HEK293 (cell line): ENCODE data around the gene PRPF40B.

Experiments
- CTCF ChIA-PET: fragments of 350-600 bp; formaldehyde crosslinking; extraction: SDS; loops from one replicate; lab custom pipeline; 2021; ENCODE audit warnings: antibody characterized with exemption; lab: Yijun Ruan, JAX
- POLR2A ChIA-PET: fragments of 300-600 bp; formaldehyde crosslinking; extraction: SDS; loops from one replicate; lab custom pipeline; 2020; ENCODE audit warnings: antibody characterized with exemption, inconsistent platforms; lab: Yijun Ruan, JAX
- H3K27ac ChIP-seq: fragments of 200-500 bp; sonication (Bioruptor generic); 2 replicates; pipeline ENCODE4 v1.5.1; 2014; ENCODE audit warnings: low read depth, low read length, control low read depth, inconsistent platforms; ENCODE audit errors: extremely low read depth
- H3K36me3 ChIP-seq, 2 experiments: fragments of 200-500 bp in 1 of 2; sonication (Bioruptor generic) in 1 of 2; 1 replicate in 1 of 2; 2 replicates in 1 of 2; pipeline ENCODE4 v1.5.1; 2014 to 2017; ENCODE audit warnings: inconsistent platforms in 2 of 2, low read length in 2 of 2; ENCODE audit not compliant: control insufficient read depth in 2 of 2, insufficient read depth in 1 of 2
- H3K4me1 ChIP-seq: fragments of 200-500 bp; sonication (Bioruptor generic); 2 replicates; pipeline ENCODE4 v1.5.1; 2014; ENCODE audit warnings: mild to moderate bottlenecking, low read length, inconsistent platforms; ENCODE audit not compliant: control insufficient read depth, insufficient read depth
- H3K4me3 ChIP-seq: 2 replicates; pipeline ENCODE4 v1.5.1; 2011; ENCODE audit warnings: low read depth, mild to moderate bottlenecking, control low read depth, low read length, moderate library complexity
- H3K9me3 ChIP-seq: fragments of 200-500 bp; sonication (Bioruptor generic); 2 replicates; pipeline ENCODE4 v1.5.1; 2014; ENCODE audit warnings: low read depth, low read length, inconsistent platforms; ENCODE audit not compliant: control insufficient read depth, insufficient read depth
- GFI1B ChIP-seq: fragments of 450-650 bp; formaldehyde crosslinking; IDR thresholded peaks from 2 replicates; pipeline ENCODE4 v1.5.1; 2016; ENCODE audit warnings: missing biosample characterization, missing genetic modification characterization
- GLI2 ChIP-seq: fragments of 450-650 bp; formaldehyde crosslinking; IDR thresholded peaks from 2 replicates; pipeline ENCODE4; 2017; ENCODE audit warnings: missing biosample characterization, missing genetic modification characterization, low read depth, borderline replicate concordance
- ZEB2 ChIP-seq: fragments of 450-650 bp; formaldehyde crosslinking; IDR thresholded peaks from 2 replicates; pipeline ENCODE4 v1.5.1; 2016; ENCODE audit warnings: missing biosample characterization, missing genetic modification characterization
- ZNF19 ChIP-seq: fragments of 450-650 bp; formaldehyde crosslinking; IDR thresholded peaks from 2 replicates; pipeline ENCODE4; 2016; ENCODE audit warnings: missing biosample characterization, missing genetic modification characterization, low read depth
- ZNF266 ChIP-seq: fragments of 450-650 bp; formaldehyde crosslinking; IDR thresholded peaks from 2 replicates; pipeline ENCODE4 v1.5.1; 2016; ENCODE audit warnings: missing biosample characterization, missing genetic modification characterization, low read depth
- ZNF292 ChIP-seq: fragments of 450-650 bp; formaldehyde crosslinking; IDR thresholded peaks from 2 replicates; pipeline ENCODE4 v1.5.1; 2016; ENCODE audit warnings: low read depth, missing biosample characterization, missing genetic modification characterization, borderline replicate concordance
- ZNF350 ChIP-seq: fragments of 450-650 bp; formaldehyde crosslinking; IDR thresholded peaks from 2 replicates; pipeline ENCODE4 v1.5.0; 2017; ENCODE audit warnings: missing biosample characterization, mild to moderate bottlenecking, missing genetic modification characterization
- ZNF366 ChIP-seq: fragments of 450-650 bp; formaldehyde crosslinking; conservative IDR thresholded peaks from 2 replicates; pipeline ENCODE4 v1.5.1; 2016; ENCODE audit warnings: missing biosample characterization, missing genetic modification characterization
- ZNF391 ChIP-seq: fragments of 450-650 bp; formaldehyde crosslinking; IDR thresholded peaks from 2 replicates; pipeline ENCODE4 v1.5.1; 2016; ENCODE audit warnings: low read depth, missing biosample characterization, missing genetic modification characterization, borderline replicate concordance
- ZNF473 ChIP-seq: fragments of 450-650 bp; formaldehyde crosslinking; IDR thresholded peaks from 2 replicates; pipeline ENCODE4 v1.5.1; 2017; ENCODE audit warnings: missing biosample characterization, missing genetic modification characterization
- ZNF560 ChIP-seq: fragments of 450-650 bp; formaldehyde crosslinking; IDR thresholded peaks from 2 replicates; pipeline ENCODE4 v1.5.1; 2017; ENCODE audit warnings: missing biosample characterization, missing genetic modification characterization, borderline replicate concordance
- ZNF629 ChIP-seq: fragments of 450-650 bp; formaldehyde crosslinking; IDR thresholded peaks from 2 replicates; pipeline ENCODE4 v1.5.1; 2017; ENCODE audit warnings: missing biosample characterization, missing genetic modification characterization
- ZNF664 ChIP-seq: fragments of 450-650 bp; formaldehyde crosslinking; IDR thresholded peaks from 2 replicates; pipeline ENCODE4 v1.5.1; 2016; ENCODE audit warnings: missing biosample characterization, missing genetic modification characterization
- TF ChIP-seq, protein P1 (sequence below): fragments of 450-650 bp; formaldehyde crosslinking; IDR thresholded peaks from 2 replicates; pipeline ENCODE4 v1.5.1; 2016; ENCODE audit warnings: missing biosample characterization, missing genetic modification characterization
- TF ChIP-seq, protein P2 (sequence below): fragments of 450-650 bp; formaldehyde crosslinking; IDR thresholded peaks from 2 replicates; pipeline ENCODE4 v1.5.1; 2016; ENCODE audit warnings: missing biosample characterization, missing genetic modification characterization
- TF ChIP-seq, protein P3 (sequence below): fragments of 450-650 bp; IDR thresholded peaks from 2 replicates; pipeline ENCODE4 v1.5.1; 2018; ENCODE audit warnings: missing biosample characterization, missing genetic modification characterization

Gene PRPF40B

GRCh38 chr12:49588281-49588680, 35.1 kb upstream of the PRPF40B start:
- TF ChIP-seq, protein P1, sequence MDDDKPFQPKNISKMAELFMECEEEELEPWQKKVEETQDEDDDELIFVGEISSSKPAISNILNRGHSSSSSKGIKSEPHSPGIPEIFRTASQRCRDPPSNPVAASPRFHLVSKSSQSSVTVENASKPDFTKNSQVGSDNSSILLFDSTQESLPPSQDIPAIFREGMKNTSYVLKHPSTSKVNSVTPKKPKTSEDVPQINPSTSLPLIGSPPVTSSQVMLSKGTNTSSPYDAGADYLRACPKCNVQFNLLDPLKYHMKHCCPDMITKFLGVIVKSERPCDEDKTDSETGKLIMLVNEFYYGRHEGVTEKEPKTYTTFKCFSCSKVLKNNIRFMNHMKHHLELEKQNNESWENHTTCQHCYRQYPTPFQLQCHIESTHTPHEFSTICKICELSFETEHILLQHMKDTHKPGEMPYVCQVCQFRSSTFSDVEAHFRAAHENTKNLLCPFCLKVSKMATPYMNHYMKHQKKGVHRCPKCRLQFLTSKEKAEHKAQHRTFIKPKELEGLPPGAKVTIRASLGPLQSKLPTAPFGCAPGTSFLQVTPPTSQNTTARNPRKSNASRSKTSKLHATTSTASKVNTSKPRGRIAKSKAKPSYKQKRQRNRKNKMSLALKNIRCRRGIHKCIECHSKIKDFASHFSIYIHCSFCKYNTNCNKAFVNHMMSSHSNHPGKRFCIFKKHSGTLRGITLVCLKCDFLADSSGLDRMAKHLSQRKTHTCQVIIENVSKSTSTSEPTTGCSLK: no peak
- no peak for TF ChIP-seq ZNF366 (tag by site-specific recombination)
- TF ChIP-seq ZNF292 (tag by site-specific recombination): no peak
- TF ChIP-seq ZNF473 (tag by site-specific recombination): no peak
- no peak for TF ChIP-seq ZNF664 (tag by site-specific recombination)
- ChIA-PET POLR2A (no interaction called here), CTCF (interaction anchor here (1.3 kb wide), 1 partner anchor 64 kb away, joined by 4 read pairs; no protein-coding TSS in a partner anchor)
- H3K36me3 ChIP-seq: peaks cover 0 to 20% of the 10 kb centered on the region in 2 experiments; a peak in 2 of 3 replicates
- H3K9me3 ChIP-seq: no peaks in the 10 kb centered on the region
- H3K4me3 ChIP-seq: no peak overlapping the region
- no peak overlapping the region for H3K27ac ChIP-seq
- no peaks in the 10 kb centered on the region for H3K4me1 ChIP-seq

DNA sequence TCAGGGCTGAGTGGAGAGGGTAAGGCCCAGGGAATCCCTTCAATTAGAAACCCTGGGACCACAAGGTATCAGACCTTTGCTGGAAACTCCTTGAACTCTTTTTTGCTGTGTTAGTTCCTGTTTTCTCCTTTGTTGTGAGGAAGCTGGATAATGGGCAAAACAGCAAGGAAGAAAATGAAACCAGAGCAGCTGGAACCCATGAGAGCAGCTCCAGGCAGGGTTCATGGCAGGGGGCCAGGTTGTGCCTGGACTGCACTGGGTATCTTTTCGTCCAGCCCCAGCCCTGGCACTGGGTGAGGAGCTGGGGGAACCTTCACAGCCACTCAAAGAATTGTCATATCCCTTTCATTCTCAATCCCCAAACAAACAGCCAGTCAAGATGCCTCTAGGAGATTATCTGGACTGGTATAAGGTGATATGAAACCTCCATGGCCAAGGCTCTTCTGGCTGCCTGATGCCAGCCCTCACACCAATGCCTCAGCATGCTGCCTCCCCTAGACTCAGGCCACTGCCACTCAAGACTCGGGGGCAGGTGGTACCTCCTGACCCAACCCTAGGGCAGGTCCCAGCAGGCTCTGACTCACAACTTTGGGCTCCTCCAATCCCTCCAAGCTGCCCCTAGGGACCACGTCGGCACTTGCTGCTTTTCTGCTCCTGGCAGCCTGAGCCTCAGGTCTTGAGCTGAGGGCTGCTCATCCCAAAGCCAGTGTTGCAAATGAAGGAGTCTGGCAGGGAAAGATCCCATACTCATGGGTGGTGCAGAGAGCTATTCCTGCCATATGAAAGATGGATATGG, 34.4 kb upstream of the PRPF40B start:
- POLR2A ChIA-PET: no interaction called here
- Histone ChIP-seq H3K27ac (no peak overlapping the region), H3K4me1 (no peaks in the 10 kb centered on the region), H3K4me3 (no peak overlapping the region), H3K36me3 (peaks cover 0 to 13% of the 10 kb centered on the region in 2 experiments; a peak in 2 of 3 replicates), H3K9me3 (no peaks in the 10 kb centered on the region)
- TF ChIP-seq ZNF629 (tag by site-specific recombination) (no peak), ZNF19 (tag by site-specific recombination) (no peak), ZNF350 (no peak), GLI2 (tag by site-specific recombination) (no peak), ZNF391 (tag by site-specific recombination) (no peak), GFI1B (no peak), ZNF560 (tag by site-specific recombination) (no peak), ZEB2 (no peak), ZNF266 (tag by site-specific recombination) (no peak)
- TF ChIP-seq, protein P2, sequence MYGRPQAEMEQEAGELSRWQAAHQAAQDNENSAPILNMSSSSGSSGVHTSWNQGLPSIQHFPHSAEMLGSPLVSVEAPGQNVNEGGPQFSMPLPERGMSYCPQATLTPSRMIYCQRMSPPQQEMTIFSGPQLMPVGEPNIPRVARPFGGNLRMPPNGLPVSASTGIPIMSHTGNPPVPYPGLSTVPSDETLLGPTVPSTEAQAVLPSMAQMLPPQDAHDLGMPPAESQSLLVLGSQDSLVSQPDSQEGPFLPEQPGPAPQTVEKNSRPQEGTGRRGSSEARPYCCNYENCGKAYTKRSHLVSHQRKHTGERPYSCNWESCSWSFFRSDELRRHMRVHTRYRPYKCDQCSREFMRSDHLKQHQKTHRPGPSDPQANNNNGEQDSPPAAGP (tag by site-specific recombination): no peak
- TF ChIP-seq, protein P3, sequence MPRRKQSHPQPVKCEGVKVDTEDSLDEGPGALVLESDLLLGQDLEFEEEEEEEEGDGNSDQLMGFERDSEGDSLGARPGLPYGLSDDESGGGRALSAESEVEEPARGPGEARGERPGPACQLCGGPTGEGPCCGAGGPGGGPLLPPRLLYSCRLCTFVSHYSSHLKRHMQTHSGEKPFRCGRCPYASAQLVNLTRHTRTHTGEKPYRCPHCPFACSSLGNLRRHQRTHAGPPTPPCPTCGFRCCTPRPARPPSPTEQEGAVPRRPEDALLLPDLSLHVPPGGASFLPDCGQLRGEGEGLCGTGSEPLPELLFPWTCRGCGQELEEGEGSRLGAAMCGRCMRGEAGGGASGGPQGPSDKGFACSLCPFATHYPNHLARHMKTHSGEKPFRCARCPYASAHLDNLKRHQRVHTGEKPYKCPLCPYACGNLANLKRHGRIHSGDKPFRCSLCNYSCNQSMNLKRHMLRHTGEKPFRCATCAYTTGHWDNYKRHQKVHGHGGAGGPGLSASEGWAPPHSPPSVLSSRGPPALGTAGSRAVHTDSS (tag by site-specific recombination): no peak
- CTCF ChIA-PET: interaction anchor here (0.9 to 1.3 kb wide), 3 partner anchors 8 to 231 kb away, joined by 3 to 6 read pairs (median 4); no protein-coding TSS in a partner anchor

DNA sequence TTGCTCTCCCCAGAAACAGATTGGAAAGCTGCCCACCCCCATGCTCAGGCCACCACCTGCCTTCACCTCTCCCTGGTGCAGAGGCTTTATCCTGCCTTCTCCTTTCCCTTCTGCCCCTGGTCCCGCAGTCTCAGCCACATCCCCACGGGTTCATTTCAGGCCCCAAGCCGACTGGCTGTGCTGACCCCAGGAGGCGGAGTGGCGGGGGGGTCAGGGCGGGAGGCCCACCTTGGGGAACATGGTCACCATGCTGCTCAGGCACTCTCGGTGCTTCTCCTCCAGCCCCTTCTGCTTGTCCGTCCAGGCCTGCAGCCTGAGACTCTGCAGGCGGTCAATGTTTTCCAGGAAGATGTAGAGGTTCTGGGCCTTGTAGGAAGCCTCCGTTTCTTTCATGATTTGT, 24.8 kb upstream of the PRPF40B start:
- TF ChIP-seq, protein P1: no peak
- ChIA-PET POLR2A (no interaction called here), CTCF (interaction anchor here (0.5 to 1.2 kb wide), 2 partner anchors 17 to 225 kb away, joined by 3 read pairs; no protein-coding TSS in a partner anchor)
- Histone ChIP-seq H3K27ac (no peak overlapping the region), H3K9me3 (no peaks in the 10 kb centered on the region), H3K4me1 (no peaks in the 10 kb centered on the region), H3K36me3 (peaks cover 0 to 8% of the 10 kb centered on the region in 2 experiments; a peak in 2 of 3 replicates), H3K4me3 (no peak overlapping the region)
